ENCODE measurements around the gene ACER1. TPM values are rescaled to one million over a fixed set of nuclear protein-coding genes. Genes with fewer than 3 reads are reported as not detected.

Gene ACER1
- total RNA-seq, 2 donors from 2014 or later, result not detected

DNA sequence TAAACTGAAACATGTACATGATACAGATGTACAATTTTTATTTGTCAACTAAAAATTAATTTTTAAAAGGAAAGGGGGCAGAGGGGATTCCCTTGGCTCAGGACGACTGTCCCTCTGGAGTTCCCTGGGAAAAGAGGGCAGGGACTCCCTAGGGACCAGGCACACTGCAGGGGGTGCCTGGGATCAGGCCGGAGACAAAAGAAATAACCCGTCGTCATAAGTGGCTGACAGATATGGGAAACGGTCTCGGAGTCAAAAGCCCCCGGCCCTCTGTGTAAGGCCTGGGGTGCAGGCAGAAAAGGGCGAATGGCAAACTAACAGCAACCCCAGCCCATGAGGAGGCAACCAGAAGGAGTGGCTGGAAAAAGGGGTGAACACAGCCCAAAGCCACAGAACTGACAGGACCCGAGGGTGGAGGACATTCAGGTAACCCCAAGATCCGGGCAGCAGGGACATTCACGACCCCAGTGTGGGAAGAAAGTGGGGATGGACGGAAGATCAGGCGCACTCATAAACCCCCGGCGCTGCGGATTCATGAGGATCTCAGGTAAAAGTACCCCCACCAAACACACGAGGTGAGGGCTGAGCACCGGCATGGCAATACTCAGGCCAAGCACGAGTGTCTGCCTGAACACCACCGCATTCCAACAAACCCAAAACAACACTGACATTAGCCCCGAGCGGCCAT is 60.4 kb downstream of the ACER1 start:
- intact Hi-C loops (cut with DNase I), result no loop called here
- no peak for DNase-seq (ENCODE audit: low spot score)

DNA sequence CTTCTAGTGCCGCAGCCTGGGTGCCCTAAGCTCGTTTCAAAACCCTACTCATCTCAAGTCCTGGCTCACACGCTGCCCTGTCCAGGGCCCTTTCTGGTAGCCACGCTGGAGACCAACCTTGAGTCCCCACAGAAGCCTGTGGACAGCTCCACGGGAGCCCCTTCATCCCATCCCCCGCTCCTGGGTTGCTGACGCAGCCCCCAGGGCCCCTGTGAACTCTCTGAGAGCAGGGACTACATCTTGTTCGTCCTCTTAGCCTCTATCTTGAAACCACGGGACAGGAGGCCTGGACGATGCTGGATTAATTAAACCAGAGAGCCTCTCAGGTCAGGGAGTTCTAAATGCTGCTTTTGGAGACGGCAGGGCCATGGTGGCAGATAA is 61.0 kb downstream of the ACER1 start:
- intact Hi-C loops (cut with DNase I), result no loop called here
- DNase-seq (ENCODE audit: low spot score), result no peak

DNA sequence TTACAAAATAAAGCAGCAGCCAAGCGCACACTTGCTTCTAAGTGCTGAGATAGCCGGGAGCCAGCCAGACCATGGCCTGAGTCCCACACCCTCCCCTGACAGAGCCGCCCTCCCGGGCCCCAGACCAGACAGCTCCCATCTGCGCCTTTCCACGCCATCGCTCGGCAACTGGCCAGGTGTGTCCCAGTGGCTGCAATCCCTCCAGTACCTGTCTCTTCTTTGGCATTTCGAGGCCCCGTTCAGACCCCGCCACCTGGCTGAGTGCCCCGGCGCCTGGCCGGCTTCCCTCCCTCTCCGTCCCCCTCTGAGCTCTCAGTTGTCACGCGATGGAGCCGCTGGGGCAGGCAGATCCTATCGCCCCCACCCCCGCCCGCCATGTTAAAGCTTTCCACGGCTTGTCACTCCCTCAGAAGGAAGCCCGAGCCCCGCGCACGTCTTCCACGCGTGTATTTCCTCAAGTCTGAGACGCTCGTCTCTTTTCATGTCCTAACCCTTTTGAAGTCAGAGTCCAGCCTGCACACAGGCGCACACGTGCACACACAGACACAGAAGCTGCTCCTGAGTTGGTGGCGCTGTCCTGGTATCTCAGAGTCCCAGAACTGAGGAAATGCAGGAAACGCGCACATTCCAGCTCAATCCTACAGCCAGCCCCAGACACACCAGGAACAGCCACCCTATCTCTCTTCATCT is 61.5 kb downstream of the ACER1 start:
- peak; percentile 94 for DNase-seq (ENCODE audit: low spot score)
- intact Hi-C loops (cut with DNase I), result no loop called here

DNA sequence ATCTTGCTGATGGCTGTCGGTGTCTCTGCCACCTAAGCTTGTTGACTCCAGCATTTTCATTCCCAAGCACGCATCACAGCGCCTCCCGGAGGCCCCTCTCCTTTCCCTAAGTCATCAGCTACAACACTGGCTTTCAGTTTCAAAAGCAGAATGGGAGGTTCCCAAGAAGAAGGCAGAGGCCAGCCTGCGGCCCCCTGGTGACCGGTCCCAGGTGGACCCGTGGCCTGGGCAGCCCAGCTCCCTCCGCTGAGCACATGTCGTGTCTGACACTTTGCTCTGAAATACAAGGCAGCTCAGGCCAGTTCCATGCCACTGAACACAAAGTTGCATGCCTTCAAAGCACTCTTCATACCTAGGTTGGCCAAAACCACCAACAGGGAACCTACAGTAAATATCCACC is 62.2 kb downstream of the ACER1 start:
- peak; percentile 80 for DNase-seq (ENCODE audit: low spot score)
- intact Hi-C loops (cut with DNase I), result no loop called here

DNA sequence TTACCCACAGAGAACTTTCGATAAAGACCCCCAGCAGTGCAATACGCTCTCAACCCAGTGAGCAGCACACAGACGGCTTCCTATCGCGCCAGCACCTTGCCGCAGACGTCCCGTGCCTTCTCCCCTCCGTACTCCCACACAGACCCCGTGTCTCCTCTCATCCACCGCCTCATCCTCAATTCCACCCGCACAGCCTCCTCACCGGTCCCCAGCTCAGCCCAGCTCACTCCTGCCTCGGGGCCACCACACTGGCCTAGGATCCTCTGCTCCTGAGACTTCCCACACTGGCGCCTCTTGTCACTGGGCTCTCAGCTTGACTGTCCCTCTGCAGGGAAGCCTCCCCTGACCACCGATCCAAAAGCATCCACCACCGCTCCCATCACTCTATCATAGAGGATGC is 62.6 kb downstream of the ACER1 start:
- peak; percentile 62 for DNase-seq (ENCODE audit: low spot score)
- intact Hi-C loops (cut with DNase I), result no loop called here

DNA sequence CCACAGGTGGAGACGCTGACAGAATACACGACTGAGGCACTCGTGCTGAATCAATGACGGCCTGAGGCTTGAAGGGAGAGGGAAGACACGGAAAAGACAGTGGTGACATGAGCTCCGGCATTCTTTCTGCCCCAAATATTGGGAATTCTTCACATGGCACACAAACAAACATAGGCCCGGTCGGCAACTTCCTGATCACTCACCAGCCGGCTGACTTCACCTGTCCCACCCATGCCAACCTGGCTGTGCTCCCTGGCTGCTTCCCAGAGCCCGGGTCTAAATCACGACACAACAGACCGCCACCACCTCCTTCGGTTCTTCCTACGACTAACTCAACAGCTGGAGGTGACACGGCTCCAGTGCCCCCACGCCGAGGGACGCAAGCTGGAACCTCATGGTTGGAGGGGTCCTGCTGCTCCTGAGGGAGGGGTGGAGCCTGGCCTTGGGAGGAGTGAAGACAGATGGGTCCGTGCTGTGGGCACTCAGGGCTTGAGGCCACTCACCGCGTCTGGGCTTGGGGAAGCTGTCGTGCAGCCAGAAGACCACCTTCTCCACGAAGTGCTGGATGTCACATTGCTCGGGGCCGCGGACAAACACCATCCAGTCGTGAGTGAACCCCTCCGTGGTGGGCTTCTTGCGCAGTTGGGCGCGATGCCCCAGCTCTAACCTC is 63.2 kb downstream of the ACER1 start:
- intact Hi-C loops (cut with DNase I), result no loop called here
- DNase-seq (ENCODE audit: low spot score), result peak; percentile 64

DNA sequence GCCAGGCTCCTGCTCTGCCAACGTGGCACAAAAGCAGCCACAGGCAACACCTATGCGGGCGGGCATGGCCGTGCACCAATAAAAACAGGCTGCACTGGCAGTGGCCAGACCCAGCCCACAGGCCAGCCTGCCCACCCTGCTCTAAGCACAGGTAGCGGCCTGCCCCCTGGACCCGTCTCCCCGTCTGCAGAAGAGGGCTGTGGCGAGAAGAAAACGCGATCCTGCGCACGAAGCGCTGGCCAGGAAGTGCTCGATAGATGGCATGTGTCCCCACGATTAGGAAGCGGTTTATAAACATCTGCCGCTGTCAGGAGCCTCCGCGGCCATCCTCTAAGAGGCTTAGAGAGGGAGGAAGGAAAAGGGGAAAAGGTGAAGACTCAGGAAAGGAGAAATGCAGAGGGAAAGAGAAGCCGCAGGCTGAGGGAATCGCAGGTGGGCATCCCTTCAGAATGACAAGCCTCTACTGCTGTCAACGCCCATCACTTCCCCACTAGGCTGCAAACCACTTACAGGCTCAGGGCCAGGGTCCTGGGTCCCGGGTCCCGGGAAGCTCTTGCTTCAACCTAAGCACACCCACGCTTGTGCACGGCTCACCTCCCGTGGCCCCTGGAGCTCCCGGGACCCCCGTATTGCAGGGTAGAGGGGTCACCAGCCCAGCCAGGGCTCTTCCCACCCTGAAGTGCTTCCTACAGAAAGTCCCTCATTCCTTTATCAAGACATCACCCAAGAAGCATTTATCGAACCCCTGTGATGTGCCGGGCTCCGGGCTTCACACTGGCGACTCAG is 64.1 kb downstream of the ACER1 start:
- DNase-seq (ENCODE audit: low spot score), result peak; percentile 78
- intact Hi-C loops (cut with DNase I), result no loop called here

DNA sequence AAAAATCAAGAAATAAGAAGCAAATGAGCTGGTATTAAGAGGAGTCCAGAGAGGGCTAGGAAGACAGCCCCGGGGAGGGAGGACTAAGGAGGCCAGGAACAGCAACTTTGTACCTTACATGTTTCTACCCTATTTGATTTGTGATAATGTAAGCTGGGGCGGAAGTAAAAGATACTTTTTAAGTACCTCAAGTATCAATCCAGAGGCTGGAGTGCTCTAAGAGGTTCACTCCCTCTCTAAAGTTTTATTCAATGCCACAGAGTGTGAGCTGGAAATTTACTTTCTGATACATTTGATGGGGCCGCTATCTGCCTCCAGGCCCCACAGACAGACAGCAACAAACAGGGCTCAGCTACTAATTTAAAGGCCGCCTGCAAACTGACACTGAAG is 65.0 kb downstream of the ACER1 start:
- DNase-seq (ENCODE audit: low spot score), result no peak
- intact Hi-C loops (cut with DNase I), result no loop called here

DNA sequence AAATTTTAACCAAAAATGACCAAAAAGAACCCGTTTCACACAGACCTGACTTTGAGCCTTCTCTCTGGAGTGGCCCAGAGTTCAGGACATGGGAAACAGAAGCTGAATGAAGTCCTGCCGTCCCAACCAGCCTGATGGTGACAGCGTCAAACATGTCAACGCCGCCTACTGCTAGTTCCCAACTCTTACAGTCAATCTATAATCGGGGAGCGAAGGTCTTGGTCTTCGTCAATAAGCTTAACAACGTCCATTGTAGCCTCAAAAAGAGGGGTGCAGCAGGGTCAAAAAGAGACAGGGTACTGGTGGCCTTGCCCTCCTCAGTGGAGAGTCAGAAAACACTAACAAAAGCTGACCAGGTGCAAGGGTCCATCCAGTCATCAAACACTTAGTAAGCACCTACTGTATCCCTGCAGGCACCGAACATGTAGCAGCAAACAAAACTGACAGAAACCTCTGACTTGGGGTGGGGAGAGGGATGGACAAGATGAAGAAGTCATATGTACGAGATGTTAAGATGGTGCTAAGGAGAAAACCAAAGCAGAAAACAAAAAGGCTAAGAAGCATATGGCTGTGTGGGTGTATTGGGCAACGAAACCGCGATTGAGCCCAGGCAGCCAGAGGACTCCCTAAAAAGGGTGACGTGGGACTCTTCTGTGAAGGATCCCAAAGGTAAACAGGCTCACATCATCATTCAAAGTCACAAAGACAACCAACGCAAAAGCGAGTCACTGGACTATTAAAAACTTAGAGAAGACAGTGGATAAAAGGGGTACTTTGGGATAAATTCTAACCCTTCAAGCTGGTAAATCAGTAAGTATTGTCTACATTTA is 65.6 kb downstream of the ACER1 start:
- peak; percentile 30 for DNase-seq (ENCODE audit: low spot score)
- intact Hi-C loops (cut with DNase I), result no loop called here

DNA sequence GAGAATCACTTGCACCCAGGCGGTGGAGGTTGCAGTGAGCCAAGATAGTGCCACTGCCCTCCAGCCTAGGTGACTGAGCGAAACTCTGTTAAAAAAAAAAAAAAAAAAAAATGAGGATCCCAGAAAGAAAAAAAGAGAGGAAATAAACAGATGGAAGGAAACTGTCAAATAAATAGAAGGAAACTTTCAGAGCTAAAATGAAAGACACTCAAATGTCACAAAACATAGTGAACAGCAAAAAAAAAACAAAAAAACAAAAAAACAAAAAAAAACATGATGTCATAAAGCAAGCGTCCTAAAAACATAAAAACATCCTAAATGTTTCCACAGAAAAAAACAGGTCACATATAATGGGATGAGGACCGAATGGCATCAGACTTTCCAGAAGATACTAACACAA is 68.6 kb downstream of the ACER1 start:
- intact Hi-C loops (cut with DNase I), result no loop called here

DNA sequence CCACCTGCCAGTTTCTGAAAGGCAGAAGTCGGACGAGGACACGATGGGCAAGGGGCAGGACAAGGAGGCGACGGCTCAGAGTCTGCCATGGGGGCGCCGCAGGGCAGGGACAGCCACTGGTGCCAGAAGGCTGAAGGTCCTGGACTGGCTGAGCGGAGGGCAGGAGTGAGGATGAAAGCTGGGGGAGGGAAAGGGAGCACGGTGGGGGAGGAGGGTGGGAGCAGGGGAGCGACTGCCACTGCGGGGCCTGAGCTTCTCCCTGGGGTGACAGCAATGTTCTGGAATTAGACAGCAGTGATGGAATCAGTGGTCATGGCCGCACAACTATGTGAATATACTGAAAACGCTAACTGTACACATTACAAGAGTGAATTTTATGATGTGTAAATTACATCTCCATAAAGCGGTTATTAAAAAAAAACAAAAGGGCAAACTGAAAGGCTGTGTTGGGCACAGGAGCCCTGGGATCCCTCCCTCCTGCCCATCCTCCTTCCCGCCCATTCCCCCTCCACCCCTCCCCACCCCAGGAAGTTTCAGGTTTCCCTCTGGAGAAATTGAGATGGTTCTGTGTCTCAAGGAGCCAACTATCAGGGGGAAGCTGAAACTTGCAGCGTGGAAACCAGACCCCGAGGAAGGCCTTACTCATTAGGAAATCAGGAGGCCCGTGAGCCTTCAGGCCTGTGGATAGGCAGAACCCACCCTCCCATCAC is 69.5 kb downstream of the ACER1 start:
- intact Hi-C loops (cut with DNase I), result no loop called here
- peak; percentile 75 for DNase-seq (ENCODE audit: low spot score)

More for the DNA sequence above, 68.6 kb downstream of the ACER1 start:
- DNase-seq (ENCODE audit: low spot score), result peak; percentile 1

DNA sequence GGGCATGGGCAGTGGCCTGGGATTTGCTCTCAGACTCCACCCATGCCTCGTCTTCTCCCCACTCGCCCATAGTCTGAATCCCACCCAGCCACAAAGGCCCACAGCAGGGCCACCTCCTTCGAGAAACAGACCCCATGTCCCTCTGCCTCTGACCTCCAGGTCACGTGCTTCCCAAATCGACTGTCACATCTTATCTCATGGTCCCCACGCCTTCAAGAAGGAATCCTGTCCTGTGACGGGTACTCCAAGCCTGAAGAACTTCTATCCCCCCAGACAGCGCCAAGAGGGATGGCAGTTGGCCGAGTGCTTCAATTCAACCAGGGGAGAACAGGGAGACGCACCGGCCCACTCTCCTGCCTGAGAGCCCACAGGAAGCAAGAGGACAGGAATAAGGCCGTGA is 70.1 kb downstream of the ACER1 start:
- intact Hi-C loops (cut with DNase I), result no loop called here
- peak; percentile 55 for DNase-seq (ENCODE audit: low spot score)

DNA sequence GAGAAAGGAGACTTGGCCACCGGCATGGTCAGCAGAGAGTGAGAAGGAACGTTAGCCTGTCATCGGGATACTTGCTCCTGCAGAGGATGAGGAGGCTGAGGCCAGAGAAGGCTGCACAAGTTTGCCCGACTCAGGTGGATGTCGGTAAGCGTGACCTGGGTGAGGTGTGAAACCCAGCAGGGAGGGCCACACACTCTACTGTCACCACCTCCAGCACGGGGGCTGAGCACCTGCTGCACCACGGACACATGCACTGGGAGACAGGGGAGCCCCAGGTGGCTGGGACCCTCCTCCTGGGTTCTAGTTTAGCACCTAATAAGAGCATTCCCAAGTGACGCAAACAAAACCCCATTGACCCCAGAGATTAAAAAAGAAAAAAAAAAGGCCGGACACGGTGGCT is 70.9 kb downstream of the ACER1 start:
- intact Hi-C loops (cut with DNase I), result no loop called here
- DNase-seq (ENCODE audit: low spot score), result peak; percentile 64

DNA sequence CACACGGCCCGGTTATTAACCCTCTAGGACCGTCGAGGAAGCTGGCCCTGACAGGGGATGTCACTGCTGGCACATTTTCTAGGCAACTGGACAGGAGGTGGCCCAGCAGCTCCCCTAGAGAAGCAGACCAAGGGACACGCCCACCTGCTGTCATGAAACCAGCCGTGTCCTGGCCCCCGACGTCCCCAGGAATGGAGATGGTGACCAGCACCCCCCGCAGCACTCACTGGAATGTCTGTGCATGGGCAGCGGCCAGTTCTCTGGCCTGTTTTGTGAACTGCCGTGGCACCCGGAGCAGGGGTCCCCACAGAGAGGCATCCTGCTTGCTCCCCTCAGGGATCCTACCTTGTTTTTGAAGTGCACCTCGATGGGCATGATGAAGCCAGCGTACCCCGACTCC is 71.5 kb downstream of the ACER1 start:
- intact Hi-C loops (cut with DNase I), result no loop called here
- peak; percentile 29 for DNase-seq (ENCODE audit: low spot score)

DNA sequence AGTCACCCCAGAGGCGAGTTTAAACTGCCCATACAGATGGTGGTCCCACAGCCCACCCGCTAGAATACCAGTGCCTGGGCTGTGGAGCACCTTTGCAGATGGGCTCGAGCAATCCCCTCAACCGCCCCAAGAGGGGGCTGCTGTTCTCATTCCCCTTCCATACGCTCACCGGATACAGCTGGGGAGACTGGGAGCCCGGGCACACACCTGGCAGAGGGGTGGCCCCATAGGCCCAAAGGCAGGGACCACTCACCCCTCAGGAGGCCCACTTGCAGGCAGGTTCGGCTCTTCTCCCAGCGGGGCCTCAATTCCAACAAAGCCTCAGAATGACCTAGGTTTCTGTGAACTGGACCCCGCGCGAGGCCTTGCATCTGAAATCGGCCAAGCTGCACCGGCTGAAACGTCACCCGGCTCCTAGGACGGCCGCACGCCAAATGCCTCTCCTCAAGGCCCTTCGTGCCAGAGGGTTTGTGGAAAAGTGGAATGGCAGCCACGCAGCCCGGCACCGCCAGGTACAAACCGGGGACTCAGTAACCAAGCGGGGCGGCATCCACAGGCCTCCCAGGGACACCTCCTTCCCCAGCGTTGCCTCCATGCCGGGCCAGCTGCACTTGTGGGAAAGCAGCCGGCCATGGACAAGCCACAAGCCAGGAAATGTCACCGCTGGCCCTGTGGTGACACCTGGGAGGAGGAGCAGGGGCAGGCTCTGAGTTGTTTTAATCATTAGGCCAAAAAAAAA is 72.3 kb downstream of the ACER1 start:
- peak; percentile 78 for DNase-seq (ENCODE audit: low spot score)
- intact Hi-C loops (cut with DNase I), result no loop called here

DNA sequence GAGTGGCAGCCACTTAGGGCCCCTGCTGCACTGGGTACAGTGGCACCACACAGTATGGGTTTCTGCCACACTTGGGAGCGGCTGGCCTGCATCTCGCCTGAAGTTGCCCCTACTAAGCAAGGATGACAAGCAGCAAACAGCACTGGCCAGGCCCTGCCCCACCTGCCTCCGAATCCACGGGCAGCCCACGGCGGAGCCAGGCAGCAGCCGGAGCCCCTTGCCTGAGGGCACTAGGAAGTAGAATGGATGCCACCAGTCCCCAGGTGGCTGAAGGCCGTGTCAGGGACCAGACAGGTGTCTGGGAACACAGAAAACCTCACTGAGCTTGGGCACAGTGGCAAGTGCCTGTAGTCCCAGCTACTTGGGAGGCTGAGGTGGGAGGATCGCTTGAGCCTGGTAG is 73.0 kb downstream of the ACER1 start:
- peak; percentile 64 for DNase-seq (ENCODE audit: low spot score)
- intact Hi-C loops (cut with DNase I), result no loop called here

DNA sequence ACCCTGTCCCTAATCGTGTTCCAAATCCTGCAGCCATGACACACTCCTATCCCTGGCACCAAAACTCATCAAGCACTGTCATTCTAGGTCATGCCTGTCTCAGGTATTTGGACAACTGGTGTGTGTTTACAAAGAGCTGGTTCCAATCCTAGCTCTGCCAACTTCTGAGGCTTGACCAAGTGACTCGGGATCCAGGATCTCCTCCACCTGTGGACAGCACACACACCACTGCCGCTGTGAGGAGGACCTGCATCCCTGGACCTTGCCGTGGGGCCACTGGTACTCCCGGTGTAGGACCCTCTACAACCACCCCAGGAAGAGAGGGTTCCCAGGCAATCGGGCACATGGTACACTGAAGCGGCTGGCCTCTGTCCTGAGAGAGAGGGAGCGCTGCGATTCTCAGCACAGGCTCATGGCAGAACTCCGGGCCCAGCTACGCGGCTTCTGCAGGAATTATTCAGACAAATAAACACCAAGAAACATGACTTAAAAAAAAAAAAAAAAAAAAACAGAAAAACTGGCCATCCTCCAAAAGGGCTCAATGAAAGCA is 74.0 kb downstream of the ACER1 start:
- DNase-seq (ENCODE audit: low spot score), result peak; percentile 76
- intact Hi-C loops (cut with DNase I), result no loop called here
